Hematopoietic multipotent progenitor cell treated with erythropoietin and hydrocortisone succinate and interleukin-3 and kit ligand, for 15 days (in vitro differentiated cells): ENCODE data around the gene TMEM181.
"Not testable (repeated sequence)": the region's sequence is repeated elsewhere in the genome, so short reads cannot be mapped to it uniquely, and the experiment has no call there.

Experiments
- DNase-seq: peaks from one replicate; pipeline ENCODE4 v3.0.0-alpha.2; 2015; ENCODE audit warnings: low spot score

Gene TMEM181

GRCh38 chr6:158596861-158597260 lies 37.0 kb downstream of the TMEM181 start:
- no peak for DNase-seq

- no peak for DNase-seq
Observed at GRCh38 chr6:158597565-158597964, 37.7 kb downstream of the TMEM181 start.

- no peak for DNase-seq
Observed at GRCh38 chr6:158599635-158600034, 39.7 kb downstream of the TMEM181 start.

GRCh38 chr6:158603261-158604047 lies 43.6 kb downstream of the TMEM181 start:
- no peak for DNase-seq

GRCh38 chr6:158604048-158604406 lies 44.1 kb downstream of the TMEM181 start:
- DNase-seq = no peak

- DNase-seq = peak; percentile 54
Observed at GRCh38 chr6:158605266-158605878, 45.5 kb downstream of the TMEM181 start.

GRCh38 chr6:158606011-158606410 lies 46.1 kb downstream of the TMEM181 start:
- not testable (repeated sequence) for DNase-seq

GRCh38 chr6:158606935-158607334 lies 47.0 kb downstream of the TMEM181 start:
- no peak for DNase-seq

GRCh38 chr6:158607411-158608170 lies 47.7 kb downstream of the TMEM181 start:
- DNase-seq = no peak

- no peak for DNase-seq
Observed at GRCh38 chr6:158608221-158608620, 48.3 kb downstream of the TMEM181 start.

- no peak for DNase-seq
Observed at GRCh38 chr6:158609455-158610155, 49.7 kb downstream of the TMEM181 start.

- no peak for DNase-seq
Observed at GRCh38 chr6:158610319-158610968, 50.6 kb downstream of the TMEM181 start.

GRCh38 chr6:158611039-158611438 lies 51.1 kb downstream of the TMEM181 start:
- no peak for DNase-seq

- DNase-seq = no peak
Observed at GRCh38 chr6:158611541-158612370, 51.9 kb downstream of the TMEM181 start.

GRCh38 chr6:158614606-158615005 lies 54.7 kb downstream of the TMEM181 start:
- DNase-seq = not testable (repeated sequence)

GRCh38 chr6:158618289-158618688 lies 58.4 kb downstream of the TMEM181 start:
- not testable (repeated sequence) for DNase-seq

GRCh38 chr6:158619922-158620801 lies 60.3 kb downstream of the TMEM181 start:
- no peak for DNase-seq

GRCh38 chr6:158620963-158621693 lies 61.2 kb downstream of the TMEM181 start:
- DNase-seq = no peak
